ENCODE results near the gene SLC25A36. TPM values are rescaled to one million over a fixed set of nuclear protein-coding genes. Genes with fewer than 3 reads are reported as not detected.

SLC25A36 gene
- total and polyA plus RNA-seq, 2 donors (not counting 1 experiment from before 2014, with no cell fraction given) = 29.3 to 76.0 TPM

GRCh38 chr3:140995881-140996280, 54.2 kb downstream of the SLC25A36 start:
- CTCF ChIA-PET = interaction anchor here (0.7 kb wide), 1 partner anchor 79 kb away, joined by 3 read pairs; no protein-coding TSS in a partner anchor

More at GRCh38 chr3:140995881-140996280, 54.2 kb downstream of the SLC25A36 start:
- no peak overlapping the region for H3K27ac Mint-ChIP-seq
- no peak overlapping the region for H3K4me3 Mint-ChIP-seq
- Histone ChIP-seq H3K27me3 (replicated peaks in 1 of 4; ENCODE audit: control extremely low read depth in 1 of 4, control insufficient read depth in 3 of 4, insufficient read depth in 4 of 4, low read length in 3 of 4) (no peaks in the 10 kb centered on the region), H3K4me2 (replicated peaks; ENCODE audit: low read depth, low read length, poor library complexity, severe bottlenecking) (no peak overlapping the region), H3K9me3 (ENCODE audit: control extremely low read depth in 1 of 3, control insufficient read depth in 2 of 3, insufficient read depth in 1 of 3, low read length in 2 of 3) (peaks cover 0 to 3% (median 0%) of the 10 kb centered on the region in 3 donors), H3K9ac (ENCODE audit: low read length) (no peak overlapping the region), H3K79me2 (ENCODE audit: control insufficient read depth, insufficient read depth, low read length) (no peaks in the 10 kb centered on the region), H3K4me1 (ENCODE audit: control insufficient read depth in 2 of 2, insufficient read depth in 2 of 2, low read length in 2 of 2) (no peaks in the 10 kb centered on the region), H4K20me1 (ENCODE audit: control insufficient read depth, insufficient read depth, low read length, poor library complexity, severe bottlenecking) (no peaks in the 10 kb centered on the region), H2AFZ (ENCODE audit: insufficient read depth, low read depth, low read length, poor library complexity, severe bottlenecking) (no peak overlapping the region), H3K4me3 (ENCODE audit: control extremely low read depth in 1 of 5, extremely low read depth in 1 of 5, insufficient read depth in 1 of 5, low read depth in 2 of 5, low read length in 4 of 5) (no peak overlapping the region), H3K36me3 (replicated peaks in 1 of 2; ENCODE audit: control extremely low read depth in 1 of 2, control insufficient read depth in 1 of 2, extremely low read depth in 1 of 2, insufficient read depth in 2 of 2, low read length in 1 of 2) (no peaks in the 10 kb centered on the region), H3K27ac (ENCODE audit: low read length in 2 of 2) (no peak overlapping the region)
- DNase-seq (no peak), ATAC-seq (ENCODE audit: low read depth) (no peak)
- WGBS (ENCODE audit: insufficient coverage) = 65% methylated on average over 2 of the region's 2 CpGs
- POLR2A ChIA-PET = no interaction called here
- no peaks in the 10 kb centered on the region for H3K4me1 Mint-ChIP-seq
- H3K9me3 Mint-ChIP-seq (ENCODE audit: insufficient read depth) = no peaks in the 10 kb centered on the region
- H3K27me3 Mint-ChIP-seq = peaks cover 17% of the 10 kb centered on the region
- TF ChIP-seq EZH2 (IDR thresholded peaks at IDR 0.05; ENCODE audit: borderline replicate concordance, insufficient read depth, low read depth, low read length, poor library complexity, severe bottlenecking) (no peak), CTCF (IDR thresholded peaks at IDR 0.05) (no peak)
- intact Hi-C loops (cut with micrococcal nuclease) = no loop called here

All from B cell (primary cell).